Esophagus muscularis mucosa (tissue), 4 donors: Measurements from ENCODE around the gene CLCNKA.

ENCODE experiments used
- CTCF ChIP-seq, 3 experiments: fragments of 200-600 bp in 2 of 3; fragments of 450-650 bp in 1 of 3; sonication (generic) in 2 of 3; IDR thresholded peaks; one replicate each; pipeline ENCODE4 v1.5.1; 2017 to 2019; ENCODE audit warnings: antibody characterized with exemption in 3 of 3, mild to moderate bottlenecking in 2 of 3, moderate library complexity in 1 of 3
- EP300 ChIP-seq: sonication (generic); formaldehyde crosslinking; IDR thresholded peaks from one replicate; pipeline ENCODE4 v1.6.1; 2017; ENCODE audit warnings: antibody characterized with exemption
- POLR2A ChIP-seq: fragments of 450-650 bp; IDR thresholded peaks from one replicate; pipeline ENCODE4 v1.6.1; 2017; ENCODE audit warnings: antibody characterized with exemption, moderate library complexity, mild to moderate bottlenecking, low read depth
- POLR2AphosphoS5 ChIP-seq, 2 donors: sonication (generic); formaldehyde crosslinking; IDR thresholded peaks; one replicate each; pipeline ENCODE4 v1.6.1; 2017; ENCODE audit warnings: antibody characterized with exemption in 2 of 2

GRCh38 chr1:16063226-16063829 is 41.5 kb downstream of the CLCNKA start:
- TF ChIP-seq POLR2A (no peak), POLR2AphosphoS5 (IDR thresholded peaks at IDR 0.05) (no peak), CTCF (IDR thresholded peaks at IDR 0.05) (no peak), EP300 (no peak)
